ENCODE measurements around the gene JDP2. TPM values are rescaled to one million over a fixed set of nuclear protein-coding genes. Genes with fewer than 3 reads are reported as not detected.

JDP2 gene
- polyA plus RNA-seq, 1 of the 3 experiments (the other 2 are of a cell fraction) = 22.3 TPM

- Histone ChIP-seq H3K9me3 (no peaks in the 10 kb centered on the region), H3K4me2 (no peak overlapping the region), H3K27me3 (ENCODE audit: insufficient read depth) (0 out of 2 replicates have a peak, but pooled peaks cover 8% of the 10 kb centered on the region), H3K36me3 (replicated peaks in 1 of 2; ENCODE audit: control insufficient read depth in 1 of 2, insufficient read depth in 2 of 2, low read length in 1 of 2) (no peaks in the 10 kb centered on the region), H3K9ac (no peak overlapping the region), H3K9me2 (no peaks in the 10 kb centered on the region), H3K4me1 (ENCODE audit: control insufficient read depth in 1 of 2, insufficient read depth in 2 of 2, low read depth in 1 of 2, low read length in 1 of 2) (peaks cover 0 to 3% of the 10 kb centered on the region in 2 experiments; a peak in 1 of 4 replicates), H3F3A (replicated peaks; ENCODE audit: insufficient read depth) (no peaks in the 10 kb centered on the region), H3K79me2 (ENCODE audit: insufficient read depth) (no peaks in the 10 kb centered on the region), H2AFZ (ENCODE audit: low read depth) (no peak overlapping the region), H3K4me3 (ENCODE audit: low read depth in 2 of 2, low read length in 1 of 2) (no peak overlapping the region), H3K27ac (ENCODE audit: low read depth in 2 of 2, low read length in 1 of 2) (no peak overlapping the region), H4K20me1 (ENCODE audit: insufficient read depth) (no peaks in the 10 kb centered on the region)
- TF ChIP-seq PBX3 (IDR thresholded peaks at IDR 0.05) (no peak), SMC3 (IDR thresholded peaks at IDR 0.05; ENCODE audit: low read depth, low read length) (no peak), RCOR1 (IDR thresholded peaks at IDR 0.05; ENCODE audit: low read length) (no peak), USF1 (IDR thresholded peaks at IDR 0.05; ENCODE audit: borderline replicate concordance, low read depth) (no peak), CTCF (IDR thresholded peaks at IDR 0.05) (peak; percentile 18)
- ChIA-PET CTCF (interaction anchor here (0.9 to 2.1 kb wide), 8 partner anchors 12 to 140 kb away, joined by 3 to 10 read pairs (median 4); no protein-coding TSS in a partner anchor), POLR2A (no interaction called here)
- no peak for DNase-seq
- WGBS (ENCODE audit: low lambda C conversion rate) = 84% methylated on average over 20 of the region's 29 CpGs
These were observed 87.1 kb downstream of the JDP2 start for GRCh38 chr14:75514673-75515628.

GRCh38 chr14:75515629-75515996 is 87.8 kb downstream of the JDP2 start:
- Histone ChIP-seq H3K27ac (ENCODE audit: low read depth in 2 of 2, low read length in 1 of 2) (no peak overlapping the region), H3F3A (replicated peaks; ENCODE audit: insufficient read depth) (no peaks in the 10 kb centered on the region), H3K4me1 (ENCODE audit: control insufficient read depth in 1 of 2, insufficient read depth in 2 of 2, low read depth in 1 of 2, low read length in 1 of 2) (peaks cover 0 to 3% of the 10 kb centered on the region in 2 experiments; a peak in 1 of 4 replicates), H3K79me2 (ENCODE audit: insufficient read depth) (no peaks in the 10 kb centered on the region), H3K27me3 (ENCODE audit: insufficient read depth) (0 out of 2 replicates have a peak, but pooled peaks cover 8% of the 10 kb centered on the region), H4K20me1 (ENCODE audit: insufficient read depth) (no peaks in the 10 kb centered on the region), H3K36me3 (replicated peaks in 1 of 2; ENCODE audit: control insufficient read depth in 1 of 2, insufficient read depth in 2 of 2, low read length in 1 of 2) (no peaks in the 10 kb centered on the region), H3K9me2 (no peaks in the 10 kb centered on the region), H2AFZ (ENCODE audit: low read depth) (no peak overlapping the region), H3K9ac (no peak overlapping the region), H3K4me3 (ENCODE audit: low read depth in 2 of 2, low read length in 1 of 2) (no peak overlapping the region), H3K9me3 (no peaks in the 10 kb centered on the region), H3K4me2 (no peak overlapping the region)
- POLR2A ChIA-PET = no interaction called here
- CTCF ChIA-PET = interaction anchor here (0.9 to 2.1 kb wide), 5 partner anchors 11 to 45 kb away, joined by 3 to 10 read pairs (median 3); no protein-coding TSS in a partner anchor
- WGBS (ENCODE audit: low lambda C conversion rate) = 56% methylated on average over 7 of the region's 7 CpGs
- no peak for DNase-seq
- no peak for TF ChIP-seq TEAD4 (IDR thresholded peaks at IDR 0.05; ENCODE audit: borderline replicate concordance, insufficient read depth)
- TF ChIP-seq RXRA (IDR thresholded peaks at IDR 0.05; ENCODE audit: borderline replicate concordance, low read depth) = no peak
- TF ChIP-seq ZBTB33 (IDR thresholded peaks at IDR 0.05; ENCODE audit: borderline replicate concordance, low read depth) = no peak
- TF ChIP-seq MXI1 (IDR thresholded peaks at IDR 0.05; ENCODE audit: low read depth, low read length) = no peak
- no peak for TF ChIP-seq CTCF (IDR thresholded peaks at IDR 0.05)
- no peak for TF ChIP-seq RAD21 (IDR thresholded peaks at IDR 0.05; ENCODE audit: low read length)
- TF ChIP-seq SIN3A (IDR thresholded peaks at IDR 0.05; ENCODE audit: borderline replicate concordance, low read depth, low read length) = no peak
- no peak for TF ChIP-seq EP300 (IDR thresholded peaks at IDR 0.05; ENCODE audit: borderline replicate concordance in 1 of 2, low read depth in 1 of 2, low read length in 1 of 2)
- TF ChIP-seq NRF1 (IDR thresholded peaks at IDR 0.05; ENCODE audit: low read depth, low read length) = no peak
- no peak for TF ChIP-seq TCF12 (IDR thresholded peaks at IDR 0.05)

Measured in SK-N-SH (cell line).